GM13977 (cell line): ENCODE measurements around the gene PHLDA1.

Experiments
- DNase-seq: peaks from one replicate; pipeline ENCODE4 v3.0.0; 2012; ENCODE audit warnings: low spot score
- in situ Hi-C: fragments of 300-500 bp; cut with MboI; formaldehyde crosslinking; loops from one replicate; pipeline ENCODE4 v1.12.0; 2022; ENCODE audit warnings: low sequenced_read_pairs, low pct_unique_long_range_greater_than_20kb, mixed read lengths, inconsistent platforms; ENCODE audit not compliant: unreplicated experiment
- TF ChIP-seq, protein P1 (sequence below): IDR thresholded peaks from 2 replicates; pipeline ENCODE4 v1.5.1; 2012; ENCODE audit warnings: mild to moderate bottlenecking, control low read depth; ENCODE audit not compliant: insufficient read depth; ENCODE audit errors: extremely low read depth, missing control alignments

PHLDA1 gene

GRCh38 chr12:76073561-76073960 is 42.0 kb upstream of the PHLDA1 start:
- DNase-seq, result no peak
- in situ Hi-C loops, result loop anchor here (10.0 kb wide), 2 partner anchors 81 to 271 kb away; partner anchors contain the start of gene BBS10
- TF ChIP-seq, protein P1, sequence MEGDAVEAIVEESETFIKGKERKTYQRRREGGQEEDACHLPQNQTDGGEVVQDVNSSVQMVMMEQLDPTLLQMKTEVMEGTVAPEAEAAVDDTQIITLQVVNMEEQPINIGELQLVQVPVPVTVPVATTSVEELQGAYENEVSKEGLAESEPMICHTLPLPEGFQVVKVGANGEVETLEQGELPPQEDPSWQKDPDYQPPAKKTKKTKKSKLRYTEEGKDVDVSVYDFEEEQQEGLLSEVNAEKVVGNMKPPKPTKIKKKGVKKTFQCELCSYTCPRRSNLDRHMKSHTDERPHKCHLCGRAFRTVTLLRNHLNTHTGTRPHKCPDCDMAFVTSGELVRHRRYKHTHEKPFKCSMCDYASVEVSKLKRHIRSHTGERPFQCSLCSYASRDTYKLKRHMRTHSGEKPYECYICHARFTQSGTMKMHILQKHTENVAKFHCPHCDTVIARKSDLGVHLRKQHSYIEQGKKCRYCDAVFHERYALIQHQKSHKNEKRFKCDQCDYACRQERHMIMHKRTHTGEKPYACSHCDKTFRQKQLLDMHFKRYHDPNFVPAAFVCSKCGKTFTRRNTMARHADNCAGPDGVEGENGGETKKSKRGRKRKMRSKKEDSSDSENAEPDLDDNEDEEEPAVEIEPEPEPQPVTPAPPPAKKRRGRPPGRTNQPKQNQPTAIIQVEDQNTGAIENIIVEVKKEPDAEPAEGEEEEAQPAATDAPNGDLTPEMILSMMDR, result no peak

GRCh38 chr12:76072568-76072967 is 41.0 kb upstream of the PHLDA1 start:
- TF ChIP-seq, protein P1, result no peak
- in situ Hi-C loops, result loop anchor here (10.0 kb wide), 2 partner anchors 82 to 272 kb away; partner anchors contain the start of gene BBS10
- no peak for DNase-seq

GRCh38 chr12:76069339-76069738 is 37.8 kb upstream of the PHLDA1 start:
- DNase-seq, result no peak
- in situ Hi-C loops, result no loop called here
- TF ChIP-seq, protein P1, result no peak

DNA sequence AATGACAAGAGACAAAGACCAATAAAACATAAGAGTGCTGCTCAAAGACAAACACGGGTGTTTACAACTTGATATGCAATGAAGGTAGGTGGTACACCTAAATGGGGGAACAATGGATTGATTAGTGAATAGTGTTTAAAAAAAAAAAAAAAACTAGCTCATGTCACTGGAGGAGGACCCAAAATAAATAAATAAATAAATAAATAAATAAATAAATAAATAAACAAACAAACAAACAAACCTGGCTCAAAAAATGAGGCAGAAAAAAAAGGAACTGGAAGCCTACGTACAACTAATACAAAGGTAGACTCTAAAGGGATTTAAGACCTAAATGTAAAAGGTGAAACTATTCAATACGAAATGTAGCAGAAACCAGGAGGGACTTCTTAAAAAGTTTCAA is 34.3 kb upstream of the PHLDA1 start:
- in situ Hi-C loops, result no loop called here
- no peak for DNase-seq
- TF ChIP-seq, protein P1, result no peak

DNA sequence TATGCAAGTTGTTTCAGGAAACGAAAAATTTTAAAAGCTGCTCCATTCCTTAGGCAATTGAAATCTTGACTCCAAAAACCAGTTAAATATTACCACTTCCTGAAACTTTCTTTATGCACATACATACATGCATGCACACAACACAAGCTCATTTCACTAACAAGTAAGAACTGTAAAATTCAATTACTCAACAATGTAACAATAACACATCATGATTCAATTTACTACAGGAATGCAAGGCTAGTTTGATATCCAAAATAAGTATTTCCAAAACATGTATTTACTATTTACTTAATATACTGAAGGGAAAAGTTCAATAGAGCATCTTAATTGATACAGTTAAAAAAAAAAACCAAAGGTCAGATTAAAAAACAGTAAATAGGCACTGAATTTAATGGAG is 33.3 kb upstream of the PHLDA1 start:
- in situ Hi-C loops, result no loop called here
- no peak for DNase-seq
- TF ChIP-seq, protein P1, result no peak

- TF ChIP-seq, protein P1, result no peak
- DNase-seq, result no peak
- in situ Hi-C loops, result no loop called here
Measured at GRCh38 chr12:76060111-76060510, 28.5 kb upstream of the PHLDA1 start.

DNA sequence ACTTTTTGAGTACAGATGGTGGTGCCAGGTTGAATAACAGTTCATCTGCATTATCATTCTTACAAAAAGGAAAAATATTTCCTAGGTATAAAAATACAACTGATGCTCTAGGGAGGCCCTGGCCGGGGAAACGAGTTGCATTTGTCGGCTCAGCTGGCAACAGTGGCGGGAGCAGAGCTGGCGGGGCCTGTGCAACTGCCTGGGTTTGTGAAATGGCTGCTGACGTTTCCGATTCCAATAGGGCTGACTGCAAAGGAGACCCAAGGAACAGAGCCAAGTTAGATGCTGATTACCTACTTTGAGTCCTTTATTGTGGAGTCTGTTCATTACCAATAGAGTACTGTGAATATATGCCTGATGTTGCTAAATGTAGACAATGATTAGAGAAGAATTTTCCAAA is 25.8 kb upstream of the PHLDA1 start:
- TF ChIP-seq, protein P1, result no peak
- DNase-seq, result no peak
- in situ Hi-C loops, result no loop called here
